Astrocyte of the hippocampus (primary cell): Measurements from ENCODE around the gene AANAT.
"Not testable (repeated sequence)": the region's sequence is repeated elsewhere in the genome, so short reads cannot be mapped to it uniquely, and the experiment has no call there.

Experiments used
- DNase-seq: peaks from one replicate; pipeline ENCODE4 v3.0.0; 2011; ENCODE audit warnings: low read depth, low spot score

AANAT gene

DNA sequence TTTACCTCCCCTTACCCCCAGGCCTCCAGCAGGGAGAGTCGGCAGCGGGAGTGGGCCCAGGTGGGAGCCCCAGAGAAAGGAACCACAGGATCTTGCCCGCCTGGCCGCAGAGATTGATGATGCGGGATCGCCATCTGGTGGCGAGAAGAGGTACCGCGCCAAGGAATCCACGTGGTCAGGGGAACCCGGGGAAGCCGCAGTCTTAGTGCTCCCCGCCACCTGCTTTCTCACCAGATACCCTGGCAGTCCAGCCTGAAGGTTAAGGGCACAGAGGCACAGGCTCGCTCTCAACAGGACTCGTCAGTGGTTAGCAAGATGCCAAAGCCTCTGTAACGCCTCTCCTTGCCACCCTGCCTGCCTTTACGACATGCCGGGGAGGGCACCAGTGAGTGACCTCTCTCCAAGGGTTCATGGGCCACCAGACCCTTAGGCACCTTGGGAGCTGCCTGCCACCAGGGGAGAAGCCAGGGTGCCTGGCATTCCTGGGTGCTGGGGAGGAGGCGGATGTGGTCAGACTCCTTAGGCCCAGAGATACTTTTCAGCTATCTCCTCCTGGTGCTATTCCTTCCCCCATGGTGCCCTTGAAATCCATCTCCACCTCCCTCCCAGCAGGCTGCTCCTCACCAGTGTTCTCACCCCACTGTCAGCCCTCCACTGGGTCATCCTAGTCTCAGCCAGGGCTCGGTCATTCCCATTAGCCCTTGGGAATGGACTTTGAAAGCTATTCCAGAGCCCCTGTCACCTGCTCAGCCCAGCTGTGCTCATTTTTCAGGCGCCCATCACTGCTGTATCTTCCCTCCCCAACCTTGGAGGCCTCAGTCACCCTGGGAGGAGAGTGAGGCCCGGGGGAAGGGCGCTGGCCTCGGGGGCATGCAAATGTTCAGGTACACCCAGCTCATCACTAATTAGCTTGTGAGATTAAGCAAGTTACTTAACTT is 39.3 kb downstream of the AANAT start:
- peak; percentile 86 for DNase-seq

- DNase-seq, result not testable (repeated sequence)
Measured at GRCh38 chr17:76508472-76509063, 41.2 kb downstream of the AANAT start.

DNA sequence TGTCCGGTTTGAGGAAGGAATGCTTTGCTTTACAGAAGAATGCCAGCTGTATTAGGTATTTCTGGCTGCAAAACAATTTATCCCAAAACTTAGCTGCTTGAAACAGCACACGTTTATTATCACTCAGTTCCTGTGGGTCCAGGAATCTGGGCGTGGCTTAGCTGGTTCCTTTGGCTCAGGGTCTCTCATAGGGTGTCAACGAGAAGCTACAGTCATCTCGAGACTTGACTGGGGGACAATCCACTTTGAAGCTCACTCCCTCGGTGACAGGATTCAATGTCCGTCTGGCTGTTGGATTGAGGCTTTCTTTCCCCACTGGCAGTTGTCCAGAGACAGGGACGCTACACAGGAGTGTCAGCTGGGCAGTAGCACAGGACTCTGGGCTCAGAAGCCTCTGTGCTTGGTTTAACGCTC is 43.4 kb downstream of the AANAT start:
- peak; percentile 47 for DNase-seq

GRCh38 chr17:76511668-76512365 is 44.4 kb downstream of the AANAT start:
- no peak for DNase-seq

DNA sequence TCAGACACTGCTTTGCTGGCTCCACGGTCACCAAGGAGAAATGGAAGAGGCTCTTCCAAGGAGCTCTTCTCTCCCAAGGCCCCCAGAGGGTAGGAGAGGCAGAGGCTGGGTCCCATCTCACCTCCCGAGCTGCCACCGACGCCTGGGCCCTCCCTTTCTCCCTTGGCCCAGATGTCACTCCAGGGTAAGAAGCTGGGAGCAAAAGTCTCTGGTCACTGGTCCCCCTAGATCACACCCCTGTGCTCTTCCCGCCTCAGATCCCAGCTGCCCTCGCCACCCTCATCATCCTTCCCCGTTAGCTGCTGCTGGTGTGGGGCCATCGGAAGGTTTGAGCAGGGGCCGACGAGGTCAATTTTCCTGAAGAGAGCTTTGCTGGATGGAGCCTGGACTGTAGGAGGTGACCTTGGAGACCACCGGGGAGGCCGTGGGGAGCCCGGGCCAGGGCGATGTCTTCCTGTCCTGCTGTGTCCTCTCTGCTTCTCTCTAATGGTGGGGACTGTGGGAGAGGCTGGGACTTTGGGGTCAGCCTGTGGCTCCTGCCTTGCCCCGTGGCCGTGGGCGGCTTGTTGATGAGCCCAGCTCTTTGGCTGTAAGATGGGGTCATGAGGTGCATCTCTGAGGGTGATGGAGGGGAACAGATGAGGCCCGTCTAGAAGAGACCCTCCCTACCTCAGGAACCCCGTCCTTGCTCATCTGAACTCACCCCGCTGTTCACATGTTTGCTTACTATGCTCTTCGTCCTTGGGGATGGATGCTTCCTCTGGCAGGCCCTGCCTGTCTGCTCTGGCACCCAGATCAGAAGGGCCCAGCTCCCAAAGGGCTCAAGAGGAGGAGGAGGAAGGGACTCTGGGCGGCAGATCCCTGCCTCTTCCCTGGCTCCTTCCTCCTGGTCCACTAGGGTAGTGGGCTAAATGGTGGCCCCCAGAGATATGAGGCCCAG is 45.2 kb downstream of the AANAT start:
- no peak for DNase-seq

- no peak for DNase-seq
Measured at GRCh38 chr17:76513306-76513692, 45.9 kb downstream of the AANAT start.

DNA sequence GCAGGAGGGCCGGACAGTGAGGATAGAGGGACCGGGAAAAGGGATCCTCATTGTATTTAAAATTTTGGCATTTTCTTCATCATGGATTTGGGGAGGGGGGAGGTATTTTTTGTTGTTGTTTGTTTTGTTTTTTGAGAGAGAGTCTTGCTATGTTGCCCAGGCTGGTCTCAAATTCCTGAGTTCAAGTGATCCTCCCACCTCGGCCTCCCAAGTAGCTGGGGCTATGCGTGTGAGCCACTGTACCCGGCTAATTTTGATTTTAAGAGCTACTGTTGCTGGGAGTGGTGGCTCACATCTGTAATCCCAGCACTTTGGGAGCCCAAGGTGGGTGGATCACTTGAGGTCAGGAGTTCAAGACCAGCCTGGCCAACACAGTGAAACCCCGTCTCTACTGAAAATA is 47.0 kb downstream of the AANAT start:
- not testable (repeated sequence) for DNase-seq

- peak; percentile 80 for DNase-seq
Measured at GRCh38 chr17:76515274-76515949, 48.0 kb downstream of the AANAT start.

- DNase-seq, result no peak
Measured at GRCh38 chr17:76517638-76518038, 50.2 kb downstream of the AANAT start.

- no peak for DNase-seq
Measured at GRCh38 chr17:76519048-76519966, 51.9 kb downstream of the AANAT start.
